Ascending aorta (tissue), 2 donors: ENCODE measurements around the gene INPP4A. TPM values are rescaled to one million over a fixed set of nuclear protein-coding genes. Genes with fewer than 3 reads are reported as not detected.

Experiments
- DNase-seq, 2 donors: peaks; one replicate each; pipeline ENCODE4 v3.0.0-alpha.2; 2019; ENCODE audit warnings: low spot score in 2 of 2
- H3K27ac ChIP-seq, 2 donors: fragments of 200-600 bp; sonication (generic); one replicate each; pipeline ENCODE4 v1.5.1; 2016 to 2017; ENCODE audit warnings: mild to moderate bottlenecking in 1 of 2
- H3K27me3 ChIP-seq: fragments of 200-600 bp; sonication (generic); one replicate; pipeline ENCODE4 v1.5.1; 2017
- H3K36me3 ChIP-seq, 2 donors: fragments of 200-600 bp; sonication (generic); one replicate each; pipeline ENCODE4 v1.5.1; 2016
- H3K4me1 ChIP-seq, 2 donors: fragments of 200-600 bp; sonication (generic); one replicate each; pipeline ENCODE4 v1.5.1; 2016 to 2017; ENCODE audit warnings: mild to moderate bottlenecking in 1 of 2
- H3K4me3 ChIP-seq, 2 donors: fragments of 200-600 bp; sonication (generic); one replicate each; pipeline ENCODE4 v1.5.1; 2016 to 2017; ENCODE audit warnings: mild to moderate bottlenecking in 1 of 2
- H3K9me3 ChIP-seq, 2 donors: fragments of 200-600 bp; sonication (generic); one replicate each; pipeline ENCODE4 v1.5.1; 2016
- CTCF ChIP-seq, 3 experiments: fragments of 200-600 bp in 2 of 3; fragments of 450-650 bp in 1 of 3; sonication (generic) in 2 of 3; IDR thresholded peaks; one replicate each; pipeline ENCODE4 v1.5.1; 2016 to 2019; ENCODE audit warnings: antibody characterized with exemption in 3 of 3, mild to moderate bottlenecking in 1 of 3, moderate library complexity in 1 of 3
- intact Hi-C: fragments of 100-400 bp; cut with DNase I; formaldehyde crosslinking; loops from one replicate; pipeline ENCODE4 v1.15.1; 2023
- total RNA-seq: library from RNA; depleted of rRNA; stranded (reverse); fragments of >200 nt; gene quantifications from one replicate; pipeline ENCODE4 v1.1.0, GENCODE V29; 2016

INPP4A gene
- total RNA-seq, 1 donor from 2014 or later, result 52.8 TPM

GRCh38 chr2:98568161-98568956, 123.7 kb downstream of the INPP4A start:
- Histone ChIP-seq H3K27ac (no peak overlapping the region), H3K27me3 (no peaks in the 10 kb centered on the region), H3K9me3 (no peaks in the 10 kb centered on the region), H3K4me3 (no peak overlapping the region), H3K36me3 (peaks cover 67% of the 10 kb centered on the region in 2 donors), H3K4me1 (no peaks in the 10 kb centered on the region)
- no peak for TF ChIP-seq CTCF (IDR thresholded peaks at IDR 0.05)
- DNase-seq, result no peak
- intact Hi-C loops, result no loop called here

- H3K36me3 ChIP-seq, result peaks cover 58 to 70% of the 10 kb centered on the region in 2 donors
- intact Hi-C loops, result no loop called here
- no peak for DNase-seq
- no peaks in the 10 kb centered on the region for H3K27me3 ChIP-seq
- H3K4me3 ChIP-seq, result no peak overlapping the region
- no peaks in the 10 kb centered on the region for H3K9me3 ChIP-seq
- H3K4me1 ChIP-seq, result no peaks in the 10 kb centered on the region
- H3K27ac ChIP-seq, result no peak overlapping the region
- TF ChIP-seq CTCF (IDR thresholded peaks at IDR 0.05), result peak; percentile 52 to 66 (median 61)
Observed at GRCh38 chr2:98569197-98569793, 124.6 kb downstream of the INPP4A start.

GRCh38 chr2:98569915-98570314, 125.3 kb downstream of the INPP4A start:
- Histone ChIP-seq H3K27me3 (no peaks in the 10 kb centered on the region), H3K27ac (no peak overlapping the region), H3K9me3 (no peaks in the 10 kb centered on the region), H3K4me1 (no peaks in the 10 kb centered on the region), H3K36me3 (peaks cover 54 to 67% of the 10 kb centered on the region in 2 donors), H3K4me3 (no peak overlapping the region)
- TF ChIP-seq CTCF (IDR thresholded peaks at IDR 0.05), result no peak
- intact Hi-C loops, result no loop called here
- DNase-seq, result no peak

GRCh38 chr2:98570356-98570755, 125.7 kb downstream of the INPP4A start:
- Histone ChIP-seq H3K4me3 (no peak overlapping the region), H3K27ac (no peak overlapping the region), H3K9me3 (no peaks in the 10 kb centered on the region), H3K27me3 (no peaks in the 10 kb centered on the region), H3K36me3 (peaks cover 54 to 63% of the 10 kb centered on the region in 2 donors), H3K4me1 (no peaks in the 10 kb centered on the region)
- DNase-seq, result no peak
- intact Hi-C loops, result no loop called here
- no peak for TF ChIP-seq CTCF (IDR thresholded peaks at IDR 0.05)

- Histone ChIP-seq H3K9me3 (no peaks in the 10 kb centered on the region), H3K27me3 (no peaks in the 10 kb centered on the region), H3K36me3 (peaks cover 50 to 54% of the 10 kb centered on the region in 2 donors), H3K27ac (no peak overlapping the region), H3K4me1 (no peaks in the 10 kb centered on the region), H3K4me3 (no peak overlapping the region)
- TF ChIP-seq CTCF (IDR thresholded peaks at IDR 0.05), result no peak
- DNase-seq, result peak in 1 of 2 donors; percentile 43
- intact Hi-C loops, result no loop called here
Observed at GRCh38 chr2:98571121-98571701, 126.6 kb downstream of the INPP4A start.
